IMR-90 (cell line): Measurements from ENCODE around the gene ZNF121. TPM values are rescaled to one million over a fixed set of nuclear protein-coding genes. Genes with fewer than 3 reads are reported as not detected.
"Not testable (repeated sequence)": the region's sequence is repeated elsewhere in the genome, so short reads cannot be mapped to it uniquely, and the experiment has no call there.

ENCODE experiments used
- ATAC-seq: fragments of 200-7000 bp; cut with Tn5 transposase; 2 replicates; pipeline ENCODE4 v1.9.1; 2020; ENCODE audit warnings: low read depth, mild to moderate bottlenecking, moderate library complexity
- BruUV-seq: library from RNA; stranded (reverse); fragments of 400-500 nt; replicated peaks from 2 replicates; lab custom pipeline; 2021; lab: Mats Ljungman, UMichigan
- CTCF ChIA-PET: fragments of 300-600 bp; formaldehyde crosslinking; extraction: SDS; loops from one replicate; lab custom pipeline; 2021; ENCODE audit warnings: antibody characterized with exemption; lab: Yijun Ruan, JAX
- POLR2A ChIA-PET: fragments of 300-600 bp; sonication (Branson Sonifier 250); formaldehyde crosslinking; loops from one replicate; lab custom pipeline; 2022; ENCODE audit warnings: antibody characterized with exemption; ENCODE audit not compliant: unreplicated experiment; lab: Charles Lee
- DNase-seq: peaks from one replicate; pipeline ENCODE4 v3.0.0; 2013
- H2AFZ ChIP-seq: replicated peaks from 2 replicates; pipeline ENCODE3; 2013; ENCODE audit warnings: low read length, mild to moderate bottlenecking; ENCODE audit not compliant: poor library complexity
- H2AK5ac ChIP-seq: 2 replicates; pipeline ENCODE4 v1.6.1; 2013; ENCODE audit warnings: low read depth, low read length, inconsistent platforms
- H2AK9ac ChIP-seq: replicated peaks from 2 replicates; pipeline ENCODE3; 2013; ENCODE audit warnings: mild to moderate bottlenecking, low read depth, low read length, moderate library complexity; ENCODE audit not compliant: poor library complexity
- H2BK120ac ChIP-seq: 2 replicates; pipeline ENCODE4 v1.6.1; 2013; ENCODE audit warnings: low read depth, low read length, inconsistent platforms
- H2BK15ac ChIP-seq: 3 replicates; pipeline ENCODE4 v1.6.1; 2013; ENCODE audit warnings: low read depth, low read length, inconsistent platforms
- H2BK20ac ChIP-seq: 2 replicates; pipeline ENCODE4 v1.6.1; 2013; ENCODE audit warnings: low read depth, mild to moderate bottlenecking, inconsistent platforms, low read length, moderate library complexity
- H2BK5ac ChIP-seq: 2 replicates; pipeline ENCODE4 v1.6.1; 2013; ENCODE audit warnings: mild to moderate bottlenecking, low read depth, low read length, inconsistent platforms; ENCODE audit not compliant: poor library complexity, severe bottlenecking
- H3K14ac ChIP-seq: replicated peaks from 2 replicates; pipeline ENCODE4 v1.6.1; 2013; ENCODE audit warnings: low read depth, low read length, inconsistent platforms
- H3K18ac ChIP-seq: 2 replicates; pipeline ENCODE4 v1.6.1; 2013; ENCODE audit warnings: low read depth, low read length, control low read depth
- H3K23ac ChIP-seq: 2 replicates; pipeline ENCODE4 v1.6.1; 2013; ENCODE audit warnings: low read depth, low read length, inconsistent platforms
- H3K27ac ChIP-seq: 2 replicates; pipeline ENCODE4 v1.5.1; 2013; ENCODE audit warnings: mild to moderate bottlenecking, control low read depth, low read length; ENCODE audit not compliant: insufficient read depth
- H3K27me3 ChIP-seq: 2 replicates; pipeline ENCODE4 v1.6.1; 2013; ENCODE audit warnings: low read length; ENCODE audit not compliant: control insufficient read depth, insufficient read depth
- H3K36me3 ChIP-seq: 2 replicates; pipeline ENCODE4 v1.6.1; 2013; ENCODE audit warnings: low read length, mixed read lengths; ENCODE audit not compliant: control insufficient read depth, insufficient read depth
- H3K4ac ChIP-seq: 2 replicates; pipeline ENCODE4 v1.6.1; 2013; ENCODE audit warnings: low read depth, low read length, inconsistent platforms
- H3K4me1 ChIP-seq: 2 replicates; pipeline ENCODE4 v1.6.1; 2013; ENCODE audit warnings: low read length, mixed read lengths; ENCODE audit not compliant: control insufficient read depth, insufficient read depth
- H3K4me2 ChIP-seq: 2 replicates; pipeline ENCODE4 v1.6.1; 2013; ENCODE audit warnings: low read depth, mild to moderate bottlenecking, control low read depth, low read length, moderate library complexity
- H3K4me3 ChIP-seq: 2 replicates; pipeline ENCODE4 v1.5.1; 2013; ENCODE audit warnings: low read depth, mild to moderate bottlenecking, control low read depth, low read length, moderate library complexity; ENCODE audit not compliant: insufficient read depth
- H3K56ac ChIP-seq: 2 replicates; pipeline ENCODE4 v1.6.1; 2013; ENCODE audit warnings: low read length, inconsistent platforms; ENCODE audit not compliant: insufficient read depth; ENCODE audit errors: extremely low read depth
- H3K79me1 ChIP-seq, 2 experiments: 2 replicates each; pipeline ENCODE4 v1.6.1; 2013; ENCODE audit warnings: low read length in 2 of 2, inconsistent platforms in 1 of 2, low read depth in 1 of 2
- H3K9ac ChIP-seq: 2 replicates; pipeline ENCODE4 v1.6.1; 2013; ENCODE audit warnings: low read depth, low read length, control low read depth
- H3K9me1 ChIP-seq: 2 replicates; pipeline ENCODE4 v1.6.1; 2013; ENCODE audit warnings: low read length, inconsistent platforms; ENCODE audit not compliant: insufficient read depth
- H3K9me3 ChIP-seq: 2 replicates; pipeline ENCODE4 v1.6.1; 2013; ENCODE audit warnings: low read length; ENCODE audit not compliant: control insufficient read depth, insufficient read depth
- H4K20me1 ChIP-seq: 2 replicates; pipeline ENCODE4 v1.6.1; 2013; ENCODE audit warnings: low read length, inconsistent platforms; ENCODE audit not compliant: insufficient read depth
- H4K5ac ChIP-seq: 2 replicates; pipeline ENCODE4 v1.6.1; 2013; ENCODE audit warnings: mild to moderate bottlenecking, low read depth, low read length, control low read depth
- H4K8ac ChIP-seq, 2 experiments: 2 replicates each; pipeline ENCODE4 v1.6.1; 2013; ENCODE audit warnings: low read depth in 2 of 2, low read length in 2 of 2, control low read depth in 1 of 2, inconsistent platforms in 1 of 2
- H4K91ac ChIP-seq: 2 replicates; pipeline ENCODE4 v1.6.1; 2013; ENCODE audit warnings: low read depth, low read length, inconsistent platforms; ENCODE audit not compliant: insufficient read depth
- WGBS, 2 experiments: methylation state at CpG; one replicate each; pipeline versions ENCODE4 v1.1.5 to v1.1.7; 2013; ENCODE audit warnings: missing lambda C conversion rate in 2 of 2; ENCODE audit not compliant: insufficient read length in 1 of 2; ENCODE audit errors: extremely low coverage in 2 of 2; 5-methylcytosine and 5-hydroxymethylcytosine counted together
- dilution Hi-C: fragments of 300-500 bp; cut with HindIII; formaldehyde crosslinking; loops from one replicate; pipeline ENCODE4 v1.14.3; 2018; ENCODE audit warnings: low sequenced_read_pairs; ENCODE audit not compliant: unreplicated experiment
- in situ Hi-C: fragments of 300-500 bp; cut with MboI; formaldehyde crosslinking; loops from 3 replicates; pipeline ENCODE4 v1.14.3; 2019; ENCODE audit warnings: low sequenced_read_pairs, inconsistent platforms, mixed read lengths
- intact Hi-C: fragments of 100-400 bp; cut with micrococcal nuclease; formaldehyde crosslinking; loops from 2 replicates; pipeline ENCODE4 v1.10.0; 2022
- polyA plus RNA-seq, 3 experiments: library from polyadenylated mRNA; depleted of rRNA; stranded (reverse); fragments of >200 nt; gene quantifications; 2 replicates each; pipeline ENCODE4 v1.2.3, GENCODE V29; 2012; ENCODE audit warnings: low replicate concordance in 1 of 3
- total RNA-seq: library from RNA; depleted of rRNA; stranded (reverse); fragments of >200 nt; gene quantifications from 2 replicates; pipeline ENCODE4 v1.2.3, GENCODE V29; 2012

Gene ZNF121
- total and polyA plus RNA-seq, 2 of the 4 experiments (the other 2 are of a cell fraction): 3.1 to 62.9 TPM

DNA sequence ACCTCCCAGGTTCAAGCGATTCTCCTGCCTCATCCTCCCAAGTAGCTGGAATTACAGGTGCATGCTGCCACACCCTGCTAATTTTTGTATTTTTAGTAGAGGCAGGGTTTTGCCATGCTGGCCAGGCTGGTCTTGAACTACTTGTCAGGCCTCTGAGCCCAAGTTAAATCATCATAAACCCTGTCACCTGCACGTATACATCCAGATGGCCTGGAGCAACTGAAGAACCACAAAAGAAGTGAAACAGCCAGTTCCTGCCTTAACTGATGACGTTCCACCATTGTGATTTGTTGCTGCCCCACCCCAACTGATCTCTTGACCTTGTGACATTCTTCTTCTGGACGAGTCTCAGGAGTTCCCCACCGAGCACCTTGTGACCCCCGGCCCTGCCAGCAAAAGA, 45.1 kb downstream of the ZNF121 start:
- H2BK20ac ChIP-seq, H3K27me3 ChIP-seq, H3K4me1 ChIP-seq, H2AFZ ChIP-seq, H3K4me2 ChIP-seq, in situ Hi-C loops, H4K20me1 ChIP-seq, H3K4me3 ChIP-seq, H3K9ac ChIP-seq, H3K4ac ChIP-seq, ATAC-seq, H2AK9ac ChIP-seq, H3K18ac ChIP-seq, H3K14ac ChIP-seq, POLR2A ChIA-PET, H2BK5ac ChIP-seq, H3K27ac ChIP-seq, H3K9me1 ChIP-seq, H3K23ac ChIP-seq, BruUV-seq, H3K56ac ChIP-seq, H2AK5ac ChIP-seq, H2BK120ac ChIP-seq, dilution Hi-C loops, H2BK15ac ChIP-seq, H4K91ac ChIP-seq, DNase-seq, CTCF ChIA-PET: not testable (repeated sequence)
- Histone ChIP-seq H4K5ac (peak overlapping the region; percentile 69), H4K8ac (peak overlapping the region; percentile 92 to 98), H3K36me3 (peaks cover 21% of the 10 kb centered on the region), H3K79me1 (peaks cover 8 to 13% of the 10 kb centered on the region in 2 experiments), H3K9me3 (peaks cover 22% of the 10 kb centered on the region)
- WGBS, 2 experiments: 91% methylated on average over 4 of the region's 6 CpGs; no CpG with 5 or more reads in 1 of the 2 experiments
- intact Hi-C loops: loop anchor here (5.0 kb wide), 1 partner anchor 102 kb away; the partner anchor contains the start of gene ZNF266
